Heart left ventricle (tissue), 16 donors: ENCODE data around the gene CD22. TPM values are rescaled to one million over a fixed set of nuclear protein-coding genes. Genes with fewer than 3 reads are reported as not detected.
A peak's percentile ranks its signal among the peaks of the same experiment; 100 is the strongest.

ENCODE experiments used
- ATAC-seq, 4 donors: fragments of 200-7000 bp; cut with Tn5 transposase; one replicate each; pipeline ENCODE4 v1.9.1; 2020 to 2022; ENCODE audit warnings: moderate library complexity in 4 of 4, mild to moderate bottlenecking in 3 of 4, moderate number of reproducible peaks in 1 of 4
- DNase-seq, 5 donors: peaks; one replicate each; pipeline ENCODE4 v3.0.0-alpha.2; 2020
- H3K27ac ChIP-seq, 12 donors: fragments of 200-600 bp; sonication (generic) in 4 of 12; one replicate each; pipeline versions ENCODE4 v1.5.0 to v1.8.0; 2016 to 2022; ENCODE audit warnings: mild to moderate bottlenecking in 2 of 12
- H3K27me3 ChIP-seq, 9 donors: fragments of 200-600 bp; sonication (generic) in 2 of 9; one replicate each; pipeline versions ENCODE4 v1.5.1 to v1.8.0; 2016 to 2022; ENCODE audit warnings: mild to moderate bottlenecking in 3 of 9
- H3K36me3 ChIP-seq, 9 donors: fragments of 200-600 bp; sonication (generic) in 2 of 9; one replicate each; pipeline versions ENCODE4 v1.5.0 to v1.8.0; 2018 to 2022; ENCODE audit warnings: mild to moderate bottlenecking in 2 of 9
- H3K4me1 ChIP-seq, 12 donors: fragments of 200-600 bp; sonication (generic) in 4 of 12; one replicate each; pipeline versions ENCODE4 v1.5.0 to v1.8.0; 2016 to 2022; ENCODE audit warnings: mild to moderate bottlenecking in 3 of 12
- H3K4me3 ChIP-seq, 12 donors: fragments of 200-600 bp; sonication (generic) in 4 of 12; one replicate each; pipeline versions ENCODE4 v1.5.0 to v1.8.0; 2017 to 2022; ENCODE audit warnings: mild to moderate bottlenecking in 9 of 12, moderate library complexity in 4 of 12
- H3K9me3 ChIP-seq, 12 donors: fragments of 200-600 bp; sonication (generic) in 4 of 12; one replicate each; pipeline versions ENCODE4 v1.5.0 to v1.8.0; 2016 to 2022; ENCODE audit warnings: mild to moderate bottlenecking in 1 of 12
- CTCF ChIP-seq, 12 donors: fragments of 200-600 bp; sonication (generic) in 4 of 12; IDR thresholded peaks; one replicate each; pipeline versions ENCODE4 v1.5.0 to v1.8.0; 2018 to 2022; ENCODE audit warnings: antibody characterized with exemption in 12 of 12, mild to moderate bottlenecking in 5 of 12
- POLR2A ChIP-seq, 2 donors: fragments of 450-650 bp; IDR thresholded peaks; one replicate each; pipeline ENCODE4 v1.6.1; 2017; ENCODE audit warnings: antibody characterized with exemption in 2 of 2, mild to moderate bottlenecking in 2 of 2, moderate library complexity in 2 of 2
- WGBS, 4 donors: extraction: QIAGEN DNeasy Blood & Tissue Kit in 2 of 4; methylation state at CpG; one replicate each; pipeline versions ENCODE4 v1.1.5 to v1.1.7; 2013 to 2018; 5-methylcytosine and 5-hydroxymethylcytosine counted together
- intact Hi-C, 10 donors: fragments of 100-400 bp; cut with DNase I; formaldehyde crosslinking; loops; one replicate each; pipeline versions ENCODE4 v1.11.1 to v1.14.2; 2022
- polyA plus RNA-seq, 2 donors: library from polyadenylated mRNA; stranded (reverse); fragments of 200-250 nt; gene quantifications; one replicate each; pipeline ENCODE4 v1.2.3, GENCODE V29; 2013
- total RNA-seq, 9 donors: library from RNA; depleted of rRNA in 2 of 9; stranded (reverse); fragments of >200 nt in 2 of 9; fragmentation: NEBNext Ultra II Directional in 3 of 9; extraction: Animal tissue kit (Norgen Biotek cat#: 25700) in 3 of 9; gene quantifications; one replicate each; pipeline versions ENCODE4 v1.1.0 to v1.2.4, GENCODE V29; 2016 to 2023
- donor health status: ischemic (EF 13 %, LVEDD 7.1; RV severe dilation, severe dysfunction).
- donor health status: healthy with polysubstance abuse.
- donor health status: DM: no; HTN: yes; CAD: no.
- donor health status: DM: no; HTN: no; CAD: no.
- donor health status: ischemic (EF 25% LVEDD 6.9; RV normal size, moderate dysfunction).
- donor health status: ischemic (EF 25% LVEDD 5.7; RV mildly dilated, moderate dysfunction).
- donor health status: healthy.
- donor health status: DM: yes; HTN: yes; CAD: no.
- donor health status: ischemic (EF 35%, LVEDD 5.7; RV mildly dilated, moderate dysfunction).
- donor health status: nonischemic (EF 11% LVEDD 7.7; RV severe dilation, severe dysfunction).
- donor health status: DM: yes; HTN: yes; CAD: no.
- donor health status: PGD.
- donor health status: ischemic (EF 29% LVEDD 5.4; RV normal size, mild dysfunction).
- donor health status: nonischemic (EF 23%, LVEDD 6.1; RV moderate dilation, normal function).

Gene CD22
- total and polyA plus RNA-seq, 11 donors: 0.11 to 3.3 (median 1.0) TPM; not detected in 2

- WGBS, 4 donors: 80 to 85% (median 81%) methylated on average over 16 of the region's 16 CpGs
- ATAC-seq (no peak), DNase-seq (peak in 1 of 5 donors; percentile 48)
- Histone ChIP-seq H3K4me1 (peaks cover 0 to 5% (median 0%) of the 10 kb centered on the region in 12 donors), H3K9me3 (no peaks in the 10 kb centered on the region), H3K36me3 (no peaks in the 10 kb centered on the region), H3K27ac (no peak overlapping the region), H3K27me3 (peaks cover 0 to 38% (median 12%) of the 10 kb centered on the region in 9 donors), H3K4me3 (no peak overlapping the region)
- TF ChIP-seq POLR2A (IDR thresholded peaks at IDR 0.05) (no peak), CTCF (IDR thresholded peaks at IDR 0.05) (no peak)
- intact Hi-C loops: no loop called here
Observed at GRCh38 chr19:35302446-35302845, 26.5 kb upstream of the CD22 start.

- 71 to 78% (median 74%) methylated on average over 6 of the region's 6 CpGs for WGBS, 4 donors
- H3K9me3 ChIP-seq: no peaks in the 10 kb centered on the region
- intact Hi-C loops: no loop called here
- no peak for ATAC-seq
- TF ChIP-seq POLR2A (IDR thresholded peaks at IDR 0.05): no peak
- TF ChIP-seq CTCF (IDR thresholded peaks at IDR 0.05): no peak
- H3K4me3 ChIP-seq: no peak overlapping the region
- H3K36me3 ChIP-seq: no peaks in the 10 kb centered on the region
- H3K27me3 ChIP-seq: peaks cover 0 to 30% (median 12%) of the 10 kb centered on the region in 9 donors
- H3K4me1 ChIP-seq: peaks cover 0 to 5% (median 0%) of the 10 kb centered on the region in 12 donors
- no peak for DNase-seq
- no peak overlapping the region for H3K27ac ChIP-seq
Observed at GRCh38 chr19:35303357-35303915, 25.6 kb upstream of the CD22 start.

- Histone ChIP-seq H3K9me3 (no peaks in the 10 kb centered on the region), H3K27ac (no peak overlapping the region), H3K27me3 (peaks cover 0 to 24% (median 12%) of the 10 kb centered on the region in 9 donors), H3K4me1 (peaks cover 0 to 5% (median 0%) of the 10 kb centered on the region in 12 donors), H3K36me3 (no peaks in the 10 kb centered on the region), H3K4me3 (no peak overlapping the region)
- DNase-seq (peak in 1 of 5 donors; percentile 28), ATAC-seq (no peak)
- WGBS, 4 donors: 71 to 83% (median 75%) methylated on average over 11 of the region's 11 CpGs
- intact Hi-C loops: no loop called here
- TF ChIP-seq POLR2A (IDR thresholded peaks at IDR 0.05) (no peak), CTCF (IDR thresholded peaks at IDR 0.05) (no peak)
Observed at GRCh38 chr19:35304036-35304435, 25.0 kb upstream of the CD22 start.

- WGBS, 4 donors: 84 to 95% (median 87%) methylated on average over 6 of the region's 6 CpGs
- ATAC-seq: no peak
Observed at GRCh38 chr19:35305181-35305580, 23.8 kb upstream of the CD22 start.

More at GRCh38 chr19:35305181-35305580, 23.8 kb upstream of the CD22 start:
- no peak for TF ChIP-seq POLR2A (IDR thresholded peaks at IDR 0.05)
- TF ChIP-seq CTCF (IDR thresholded peaks at IDR 0.05): no peak
- Histone ChIP-seq H3K4me1 (peaks cover 0 to 11% (median 0%) of the 10 kb centered on the region in 12 donors), H3K4me3 (no peak overlapping the region), H3K27me3 (peaks cover 0 to 16% (median 6%) of the 10 kb centered on the region in 9 donors), H3K9me3 (no peaks in the 10 kb centered on the region), H3K36me3 (no peaks in the 10 kb centered on the region), H3K27ac (no peak overlapping the region)
- peak in 2 of 5 donors; percentile 7 to 21 for DNase-seq
- intact Hi-C loops: no loop called here
